GM21390 (cell line): ENCODE data around the gene FRG2C.
"Not testable (repeated sequence)": the region's sequence is repeated elsewhere in the genome, so short reads cannot be mapped to it uniquely, and the experiment has no call there.

Source experiments
- ATAC-seq: cut with Tn5 transposase; IDR thresholded peaks from one replicate; pipeline ENCODE4 v1.9.1; 2021; ENCODE audit not compliant: unreplicated experiment

The FRG2C gene

GRCh38 chr3:75669348-75670297 lies 5.5 kb downstream of the FRG2C start:
- ATAC-seq, result not testable (repeated sequence)

- not testable (repeated sequence) for ATAC-seq
Measured at GRCh38 chr3:75670298-75671286, 6.5 kb downstream of the FRG2C start.

- not testable (repeated sequence) for ATAC-seq
Measured at GRCh38 chr3:75671287-75672139, 7.4 kb downstream of the FRG2C start.

GRCh38 chr3:75672140-75672775 lies 8.1 kb downstream of the FRG2C start:
- ATAC-seq, result not testable (repeated sequence)

- not testable (repeated sequence) for ATAC-seq
Measured at GRCh38 chr3:75683965-75684364, 19.8 kb downstream of the FRG2C start.

- no peak for ATAC-seq
Measured at GRCh38 chr3:75687323-75687722, 23.2 kb downstream of the FRG2C start.

- ATAC-seq, result no peak
Measured at GRCh38 chr3:75692061-75692460, 27.9 kb downstream of the FRG2C start.
